ENCODE data around the gene MZF1.

The MZF1 gene

GRCh38 chr19:58513213-58513693 lies 59.9 kb downstream of the MZF1 start:
- no peak for DNase-seq (ENCODE audit: low read depth)
